HCT116 (cell line): Measurements from ENCODE around the gene VPS26A. TPM values are rescaled to one million over a fixed set of nuclear protein-coding genes. Genes with fewer than 3 reads are reported as not detected.

Experiments
- ATAC-seq: fragments of 200-7000 bp; cut with Tn5 transposase; 2 replicates; pipeline ENCODE4 v1.9.1; 2020; ENCODE audit warnings: mild to moderate bottlenecking, moderate library complexity
- BruUV-seq: library from RNA; stranded (reverse); fragments of 400-500 nt; replicated peaks from 2 replicates; lab custom pipeline; 2021; lab: Mats Ljungman, UMichigan
- CTCF ChIA-PET: fragments of 300-600 bp; sonication (Branson Sonifier 250); formaldehyde crosslinking; loops from one replicate; lab custom pipeline; 2021; ENCODE audit warnings: antibody characterized with exemption; lab: Charles Lee
- POLR2A ChIA-PET: fragments of 300-600, 350-600 bp; sonication (Branson Sonifier 250); formaldehyde crosslinking; loops from one replicate; lab custom pipeline; 2021; ENCODE audit warnings: antibody characterized with exemption; lab: Charles Lee
- RAD21 ChIA-PET, 2 experiments: fragments of 300-600 bp; sonication (Branson Sonifier 250); formaldehyde crosslinking; loops; one replicate each; lab custom pipeline; 2023; ENCODE audit warnings: low total read pairs in 2 of 2; ENCODE audit not compliant: uncharacterized antibody in 2 of 2, unreplicated experiment in 2 of 2, low non-redundant PET in 1 of 2; lab: Charles Lee
- DNase-seq: peaks from one replicate; pipeline ENCODE4 v3.0.0-alpha.2; 2010; ENCODE audit warnings: low read depth, low spot score
- H2AFZ ChIP-seq: fragments of 200-600 bp; shearing (Covaris generic), sonication (generic); 2 replicates; pipeline ENCODE4 v1.6.1; 2017; ENCODE audit warnings: low read depth, mixed run types, mixed read lengths, antibody characterized with exemption, low read length; ENCODE audit not compliant: poor library complexity, severe bottlenecking
- H3K27ac ChIP-seq: 2 replicates; pipeline ENCODE4 v1.5.1; 2012; ENCODE audit warnings: low read depth, low read length
- H3K27me3 ChIP-seq: fragments of 200-600 bp; sonication (generic); 2 replicates; pipeline ENCODE4 v1.6.1; 2016; ENCODE audit warnings: mixed run types, low read length, mixed read lengths; ENCODE audit not compliant: insufficient read depth
- H3K36me3 ChIP-seq, 2 experiments: fragments of 200-500 bp in 1 of 2; fragments of 200-600 bp in 1 of 2; sonication (Bioruptor generic) in 1 of 2; sonication (generic) in 1 of 2; 2 replicates each; pipeline versions ENCODE4 v1.5.1 to v1.6.1; 2014 to 2016; ENCODE audit warnings: low read length in 2 of 2, inconsistent platforms in 1 of 2, mixed read lengths in 1 of 2, mixed run types in 1 of 2; ENCODE audit not compliant: insufficient read depth in 2 of 2, control insufficient read depth in 1 of 2
- H3K4me1 ChIP-seq, 2 experiments: fragments of 200-600 bp in 1 of 2; sonication (generic) in 1 of 2; 2 replicates each; pipeline versions ENCODE4 v1.5.1 to v1.6.1; 2012 to 2017; ENCODE audit warnings: low read length in 2 of 2, inconsistent platforms in 1 of 2, mild to moderate bottlenecking in 1 of 2, mixed read lengths in 1 of 2, mixed run types in 1 of 2, moderate library complexity in 1 of 2; ENCODE audit not compliant: insufficient read depth in 2 of 2, control insufficient read depth in 1 of 2
- H3K4me2 ChIP-seq: fragments of 200-600 bp; sonication (generic); 2 replicates; pipeline ENCODE4 v1.6.1; 2017; ENCODE audit warnings: mixed run types, low read length, mixed read lengths
- H3K4me3 ChIP-seq, 2 experiments: fragments of 200-600 bp in 1 of 2; sonication (generic) in 1 of 2; replicated peaks in 1 of 2; 2 replicates each; pipeline ENCODE4 v1.5.1; 2011 to 2016; ENCODE audit warnings: low read length in 2 of 2, control low read depth in 1 of 2, low read depth in 1 of 2, mild to moderate bottlenecking in 1 of 2, mixed read lengths in 1 of 2, mixed run types in 1 of 2
- H3K79me2 ChIP-seq: fragments of 200-600 bp; sonication (generic); 2 replicates; pipeline ENCODE4 v1.6.1; 2017; ENCODE audit warnings: mild to moderate bottlenecking, mixed run types, low read length, moderate library complexity, mixed read lengths; ENCODE audit not compliant: insufficient read depth
- H3K9ac ChIP-seq: fragments of 200-600 bp; sonication (generic); 2 replicates; pipeline ENCODE4 v1.6.1; 2016; ENCODE audit warnings: low read length, mixed read lengths
- H3K9me2 ChIP-seq: fragments of 200-600 bp; sonication (generic), shearing (Covaris generic); 2 replicates; pipeline ENCODE4 v1.6.1; 2017; ENCODE audit warnings: mixed run types, mild to moderate bottlenecking, moderate library complexity; ENCODE audit not compliant: insufficient read depth
- H3K9me3 ChIP-seq, 2 experiments: fragments of 200-500 bp in 1 of 2; fragments of 200-600 bp in 1 of 2; sonication (Bioruptor generic) in 1 of 2; sonication (generic) in 1 of 2; 2 replicates each; pipeline ENCODE4 v1.6.1; 2014 to 2017; ENCODE audit warnings: low read length in 2 of 2, mixed read lengths in 2 of 2, inconsistent platforms in 1 of 2, low read depth in 1 of 2, mild to moderate bottlenecking in 1 of 2, mixed run types in 1 of 2, moderate library complexity in 1 of 2; ENCODE audit not compliant: control insufficient read depth in 1 of 2, insufficient read depth in 1 of 2
- H4K20me1 ChIP-seq: fragments of 200-600 bp; sonication (generic), shearing (Covaris generic); 2 replicates; pipeline ENCODE4 v1.6.1; 2017; ENCODE audit warnings: mixed run types, mild to moderate bottlenecking, moderate library complexity; ENCODE audit not compliant: insufficient read depth
- CTCF ChIP-seq, 3 experiments: fragments of 200-600 bp in 1 of 3; sonication (generic) in 1 of 3; IDR thresholded peaks in 2 of 3; conservative IDR thresholded peaks in 1 of 3; 2 replicates each; pipeline ENCODE4 v1.5.1; 2012 to 2017; ENCODE audit warnings: low read depth in 2 of 3, low read length in 2 of 3, antibody characterized with exemption in 1 of 3, borderline replicate concordance in 1 of 3, control low read depth in 1 of 3, mild to moderate bottlenecking in 1 of 3, mixed read lengths in 1 of 3, mixed run types in 1 of 3, moderate library complexity in 1 of 3; ENCODE audit not compliant: insufficient read depth in 1 of 3
- EGR1 ChIP-seq: IDR thresholded peaks from 2 replicates; pipeline ENCODE4 v1.6.1; 2012; ENCODE audit warnings: low read depth
- EZH2 ChIP-seq: fragments of 200-600 bp; sonication (generic); IDR thresholded peaks from 2 replicates; pipeline ENCODE4 v1.6.1; 2017; ENCODE audit warnings: antibody characterized with exemption, mixed run types
- FOSL1 ChIP-seq: IDR thresholded peaks from 2 replicates; pipeline ENCODE4 v1.6.1; 2012; ENCODE audit warnings: low read depth
- POLR2AphosphoS5 ChIP-seq: IDR thresholded peaks from 2 replicates; pipeline ENCODE4 v1.6.1; 2011; ENCODE audit warnings: mild to moderate bottlenecking, low read depth, low read length, moderate library complexity
- RAD21 ChIP-seq: IDR thresholded peaks from 2 replicates; pipeline ENCODE4 v1.6.1; 2012; ENCODE audit warnings: low read depth, mild to moderate bottlenecking
- SRF ChIP-seq: IDR thresholded peaks from 2 replicates; pipeline ENCODE4 v1.6.1; 2012; ENCODE audit warnings: low read depth
- ZFX ChIP-seq: fragments of 450-650 bp; IDR thresholded peaks from 2 replicates; pipeline ENCODE4 v1.6.1; 2017
- intact Hi-C: fragments of 100-400 bp; cut with micrococcal nuclease; formaldehyde crosslinking; loops from 2 replicates; pipeline ENCODE4 v1.10.0; 2022
- total RNA-seq: library from RNA; stranded (reverse); gene quantifications from one replicate; pipeline ENCODE4 v1.2.1, GENCODE V29; 2021; ENCODE audit not compliant: unreplicated experiment

The VPS26A gene
- total RNA-seq, 1 experiment from 2014 or later, result 65.1 TPM

GRCh38 chr10:69176823-69177222, 52.8 kb downstream of the VPS26A start:
- Histone ChIP-seq H3K9ac (no peak overlapping the region), H3K4me1 (peaks cover 5 to 19% of the 10 kb centered on the region in 2 experiments; a peak in 3 of 4 replicates), H3K36me3 (peaks cover 2 to 6% of the 10 kb centered on the region in 2 experiments; a peak in 1 of 4 replicates), H3K9me2 (no peaks in the 10 kb centered on the region), H3K9me3 (no peaks in the 10 kb centered on the region), H3K27ac (no peak overlapping the region), H3K27me3 (no peaks in the 10 kb centered on the region), H4K20me1 (no peaks in the 10 kb centered on the region), H3K4me2 (no peak overlapping the region), H3K4me3 (no peak overlapping the region), H3K79me2 (peaks cover 18% of the 10 kb centered on the region), H2AFZ (no peak overlapping the region)
- no peak for ATAC-seq
- POLR2A ChIA-PET, result no interaction called here
- intact Hi-C loops, result no loop called here
- RAD21 ChIA-PET, result no interaction called here
- no peak for DNase-seq
- no TSS peak for BruUV-seq
- TF ChIP-seq EGR1, result no peak
- no peak for TF ChIP-seq SRF
- no peak for TF ChIP-seq FOSL1
- TF ChIP-seq CTCF (IDR thresholded peaks at IDR 0.05 in 2 of 3, conservative IDR thresholded peaks at IDR 0.05 in 1 of 3; ENCODE audit: borderline replicate concordance in 1 of 3, insufficient read depth in 1 of 3, low read depth in 2 of 3, low read length in 2 of 3), result no peak
- TF ChIP-seq ZFX, result no peak
- no peak for TF ChIP-seq EZH2
- CTCF ChIA-PET, result no interaction called here

- Histone ChIP-seq H3K4me1 (peaks cover 5 to 19% of the 10 kb centered on the region in 2 experiments; a peak in 3 of 4 replicates), H3K36me3 (0 out of 4 replicates have a peak, but pooled peaks cover 0 to 2% of the 10 kb centered on the region in 2 experiments), H3K9me3 (no peaks in the 10 kb centered on the region), H3K9ac (peak overlapping the region; percentile 97), H3K79me2 (peaks cover 42% of the 10 kb centered on the region), H4K20me1 (no peaks in the 10 kb centered on the region), H3K27me3 (no peaks in the 10 kb centered on the region), H3K4me2 (peak overlapping the region; percentile 82), H3K4me3 (peak overlapping the region; percentile 83 to 98), H3K9me2 (no peaks in the 10 kb centered on the region), H3K27ac (peak overlapping the region; percentile 73), H2AFZ (no peak overlapping the region)
- TSS peak; percentile 92 for BruUV-seq
- ATAC-seq (peak; percentile 53), DNase-seq (no peak)
- POLR2A ChIA-PET, result no interaction called here
- intact Hi-C loops, result no loop called here
- TF ChIP-seq POLR2AphosphoS5, result no peak
- TF ChIP-seq RAD21, result peak; percentile 15; the same call in 1 of the 2 replicates
- TF ChIP-seq EGR1, result no peak
- RAD21 ChIA-PET, result no interaction called here
- CTCF ChIA-PET, result no interaction called here
These were observed 55.2 kb downstream of the VPS26A start for GRCh38 chr10:69179089-69179742.
